ENCODE measurements around the gene CROCC.

CROCC gene

DNA sequence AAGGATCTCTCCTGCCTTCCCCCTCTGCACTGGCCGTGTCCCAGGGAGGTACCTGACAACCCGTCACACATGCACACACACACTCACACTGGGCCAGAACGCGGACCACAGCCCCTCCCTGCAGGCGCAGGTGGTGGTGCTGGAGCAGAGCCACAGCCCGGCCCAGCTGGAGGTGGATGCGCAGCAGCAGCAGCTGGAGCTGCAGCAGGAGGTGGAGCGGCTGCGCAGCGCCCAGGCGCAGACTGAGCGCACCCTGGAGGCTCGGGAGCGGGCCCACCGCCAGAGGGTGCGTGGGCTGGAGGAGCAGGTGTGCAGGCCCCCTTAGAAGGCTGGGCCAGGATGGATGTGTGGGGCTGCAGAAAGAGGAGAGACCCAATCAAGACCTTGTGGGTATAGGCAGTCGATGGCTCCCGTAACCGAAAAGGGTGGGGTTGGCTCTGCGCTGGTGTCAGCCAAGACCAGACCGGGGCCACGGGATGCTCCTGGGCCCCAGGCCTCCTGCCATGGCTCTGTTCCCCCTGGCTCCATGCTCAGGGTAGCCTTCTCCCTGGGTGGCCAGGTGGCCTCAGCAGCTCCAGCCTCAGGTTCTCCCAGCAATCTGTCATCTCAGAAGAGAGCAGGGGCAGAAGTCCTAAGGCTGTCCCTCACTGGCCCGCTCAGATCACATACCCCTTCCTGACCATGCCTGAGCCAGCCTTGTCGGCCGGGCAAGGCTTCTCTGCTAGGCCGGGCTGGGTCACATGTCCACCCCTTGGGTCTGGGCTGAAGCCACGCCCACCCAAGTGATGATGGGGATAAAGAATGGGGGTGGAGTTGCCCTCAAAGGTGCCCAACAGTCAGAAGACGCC lies 49.8 kb downstream of the CROCC start:
- no peak for DNase-seq

DNA sequence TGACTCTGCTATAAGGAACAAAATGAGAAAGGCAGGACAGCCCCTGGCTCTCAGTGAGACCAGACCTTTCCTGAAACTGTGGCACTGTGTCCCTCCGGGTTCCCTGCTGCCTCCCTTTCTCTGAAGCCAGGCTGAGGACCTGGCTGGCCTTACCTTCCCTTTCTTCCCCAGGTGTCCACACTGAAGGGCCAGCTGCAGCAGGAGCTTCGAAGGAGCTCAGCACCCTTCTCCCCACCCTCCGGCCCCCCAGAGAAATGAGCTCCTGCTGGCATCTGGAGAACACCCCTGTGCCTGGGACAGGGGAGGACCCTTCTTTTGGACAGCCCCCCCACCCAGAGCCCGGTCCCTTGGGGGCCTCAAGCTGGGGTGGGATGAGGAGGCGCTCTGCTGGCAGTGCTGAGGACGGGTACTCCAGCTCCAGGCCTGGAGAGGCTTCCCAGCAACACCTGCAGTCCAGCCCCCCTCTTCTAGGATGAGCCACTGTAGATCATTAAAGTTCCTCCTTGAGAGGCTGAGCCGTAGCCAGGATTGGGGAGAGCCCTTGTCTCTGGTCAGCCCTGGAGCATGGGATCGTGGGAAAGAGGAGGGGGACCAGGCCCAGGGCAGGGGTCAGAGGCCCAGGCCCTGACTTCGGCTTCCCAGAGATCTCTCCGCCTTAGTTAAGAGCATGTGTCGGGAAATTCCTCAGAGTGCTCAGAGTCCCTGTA lies 50.6 kb downstream of the CROCC start:
- DNase-seq, result no peak

DNA sequence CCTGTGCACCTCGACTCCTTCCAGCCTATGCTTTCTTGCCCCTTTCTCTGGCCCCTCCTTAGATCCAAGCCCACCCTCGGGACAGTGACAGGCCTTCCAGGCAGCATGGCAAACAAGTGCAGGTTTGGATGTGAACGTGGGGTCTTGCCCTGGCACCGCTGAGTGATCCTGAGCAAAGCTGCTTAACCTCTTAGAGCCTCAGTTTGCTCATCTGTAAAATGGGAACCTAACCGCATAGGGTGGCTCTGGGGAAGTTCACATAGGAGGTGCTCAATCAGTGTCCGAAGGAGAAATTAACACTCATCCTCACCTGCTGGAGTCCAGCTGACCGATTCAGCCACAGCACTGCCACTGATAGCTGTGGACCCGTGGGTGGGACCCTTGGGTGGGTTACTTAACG lies 51.5 kb downstream of the CROCC start:
- no peak for DNase-seq

DNA sequence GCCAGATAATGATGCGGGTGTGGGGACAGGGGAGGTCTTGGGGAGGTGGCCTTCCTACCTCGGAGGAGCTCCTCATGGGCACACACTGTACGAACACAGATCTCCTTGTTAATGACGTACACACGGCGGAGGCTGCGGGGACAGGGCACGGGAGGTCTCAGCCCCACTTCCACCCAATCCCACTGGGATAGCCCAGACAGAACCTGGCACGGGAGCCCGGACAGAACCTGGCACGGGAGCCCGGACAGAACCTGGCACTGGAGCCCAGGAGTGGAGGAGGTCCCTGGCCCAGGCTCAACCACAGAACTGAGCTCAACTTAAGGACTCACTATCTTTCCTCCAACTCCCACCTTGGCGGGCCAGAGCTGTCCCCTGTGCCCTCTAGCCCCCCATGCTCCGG lies 53.5 kb downstream of the CROCC start:
- no peak for DNase-seq

DNA sequence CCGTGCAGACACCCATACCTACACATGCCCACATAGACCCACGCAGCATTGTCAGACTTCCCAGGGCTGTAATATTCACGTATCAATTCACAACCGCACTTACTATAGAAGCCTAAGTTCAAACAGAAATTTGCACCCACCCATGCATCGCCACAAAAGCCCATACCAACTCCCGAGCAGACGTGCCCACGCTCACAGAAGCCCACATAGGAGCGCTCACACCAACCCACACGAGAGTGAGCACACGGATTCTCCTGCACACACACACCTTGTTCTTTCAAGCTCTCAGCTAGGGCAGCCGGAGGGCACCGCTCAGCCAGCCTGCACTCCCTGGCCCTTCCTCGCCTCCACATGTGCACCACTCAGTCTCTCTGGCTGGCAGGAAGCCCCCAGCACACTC lies 54.1 kb downstream of the CROCC start:
- no peak for DNase-seq

DNA sequence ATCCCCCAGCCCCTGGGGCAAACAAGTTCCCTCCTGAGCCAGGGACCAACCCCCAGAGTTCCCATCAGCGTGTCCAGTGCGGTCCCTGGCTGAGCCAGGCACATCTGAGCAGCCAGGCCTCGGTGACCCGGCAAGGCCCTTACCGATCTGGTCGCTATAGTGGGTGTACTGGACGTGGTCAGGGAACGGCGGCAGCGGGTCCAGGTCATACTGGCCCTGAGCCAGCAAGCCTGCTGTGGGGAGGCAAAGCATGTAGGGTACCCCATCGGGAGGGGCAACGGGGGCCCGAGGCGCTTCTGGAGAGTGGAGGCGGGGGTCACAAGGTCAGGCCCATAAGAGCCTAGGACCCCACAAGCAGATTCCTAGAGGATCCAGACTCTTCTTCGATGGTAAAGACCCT lies 55.2 kb downstream of the CROCC start:
- DNase-seq, result no peak

DNA sequence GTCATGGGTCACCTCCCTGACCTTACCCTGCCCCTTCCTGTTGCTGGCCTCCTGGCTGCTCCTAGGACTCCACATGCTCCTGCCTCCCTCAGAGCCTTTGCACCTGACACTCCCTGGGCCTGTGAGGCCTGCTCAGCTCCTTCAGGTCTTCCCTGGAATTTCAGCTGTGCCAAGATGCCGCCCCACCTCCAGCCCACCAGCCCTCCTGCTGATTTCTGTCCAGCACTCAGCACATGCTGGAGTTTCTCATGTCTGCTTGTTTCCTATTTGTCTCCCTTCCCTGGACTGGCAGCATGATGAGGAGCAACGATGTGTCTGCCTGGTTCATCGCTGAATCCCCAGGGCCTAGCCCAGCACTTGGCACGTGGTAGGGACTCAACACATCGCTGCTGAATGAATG lies 55.6 kb downstream of the CROCC start:
- DNase-seq, result no peak

DNA sequence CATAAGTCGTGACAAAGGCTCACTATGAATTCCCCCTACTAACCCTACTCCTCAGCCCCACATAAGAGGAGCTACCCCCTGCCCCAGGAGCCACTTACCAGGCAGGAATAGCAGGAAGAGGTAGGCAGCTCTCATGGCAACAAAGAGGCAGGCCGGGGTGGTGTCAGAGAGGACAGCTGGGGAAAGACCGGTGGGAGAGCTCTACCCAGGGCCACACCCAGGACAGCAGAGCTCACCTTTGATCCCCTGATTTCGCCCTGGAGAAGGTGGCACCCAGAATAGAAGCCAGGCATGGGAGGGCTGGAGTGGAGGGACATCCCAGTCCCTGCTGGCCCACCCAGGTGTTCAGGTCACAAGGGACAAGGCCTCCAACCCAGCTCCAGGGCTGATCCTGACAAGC lies 56.4 kb downstream of the CROCC start:
- no peak for DNase-seq

DNA sequence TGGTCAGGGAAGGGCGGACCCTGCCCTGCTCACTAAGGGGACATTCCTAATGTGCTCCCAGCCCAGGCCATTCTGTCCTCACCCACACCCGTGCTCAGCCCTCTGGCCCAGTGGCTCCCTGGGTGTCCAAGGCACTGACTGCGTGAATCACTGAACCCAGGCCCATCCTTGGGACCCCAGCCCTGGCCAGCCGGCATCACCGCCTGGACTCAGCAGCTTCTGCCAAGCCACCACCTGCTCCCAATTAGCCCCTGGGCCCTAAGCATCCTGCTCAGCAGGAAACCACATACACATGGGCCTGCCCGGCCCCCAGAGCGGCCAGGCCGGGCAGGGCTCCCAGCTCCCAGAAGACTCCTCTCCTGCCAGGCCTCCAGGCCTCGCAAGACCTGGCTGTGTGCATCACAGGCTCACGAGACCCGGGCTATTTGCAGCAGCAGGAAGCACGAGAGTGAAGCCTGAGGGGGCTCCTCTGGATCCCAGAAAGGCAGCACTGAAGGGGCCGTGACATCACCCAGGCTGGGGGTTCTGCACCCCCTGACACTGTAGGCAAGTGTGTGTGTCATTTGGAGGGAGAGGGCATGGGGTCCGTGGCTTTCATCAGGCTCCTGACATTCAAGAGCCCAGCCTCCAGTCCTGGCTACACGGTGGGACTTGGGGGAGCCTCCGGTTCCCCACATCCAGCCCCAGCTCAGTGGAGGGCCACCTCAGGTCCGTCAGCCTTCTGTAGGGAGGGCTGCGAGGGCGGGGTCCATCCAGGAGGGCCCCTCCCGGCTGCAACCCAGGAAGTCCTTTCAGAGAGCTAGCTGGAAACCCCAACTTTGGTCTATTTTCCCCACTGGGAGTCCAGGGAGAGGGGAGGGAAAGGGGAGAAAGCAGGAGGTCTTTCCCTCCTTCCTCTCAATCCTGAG lies 57.1 kb downstream of the CROCC start:
- no peak for DNase-seq

DNA sequence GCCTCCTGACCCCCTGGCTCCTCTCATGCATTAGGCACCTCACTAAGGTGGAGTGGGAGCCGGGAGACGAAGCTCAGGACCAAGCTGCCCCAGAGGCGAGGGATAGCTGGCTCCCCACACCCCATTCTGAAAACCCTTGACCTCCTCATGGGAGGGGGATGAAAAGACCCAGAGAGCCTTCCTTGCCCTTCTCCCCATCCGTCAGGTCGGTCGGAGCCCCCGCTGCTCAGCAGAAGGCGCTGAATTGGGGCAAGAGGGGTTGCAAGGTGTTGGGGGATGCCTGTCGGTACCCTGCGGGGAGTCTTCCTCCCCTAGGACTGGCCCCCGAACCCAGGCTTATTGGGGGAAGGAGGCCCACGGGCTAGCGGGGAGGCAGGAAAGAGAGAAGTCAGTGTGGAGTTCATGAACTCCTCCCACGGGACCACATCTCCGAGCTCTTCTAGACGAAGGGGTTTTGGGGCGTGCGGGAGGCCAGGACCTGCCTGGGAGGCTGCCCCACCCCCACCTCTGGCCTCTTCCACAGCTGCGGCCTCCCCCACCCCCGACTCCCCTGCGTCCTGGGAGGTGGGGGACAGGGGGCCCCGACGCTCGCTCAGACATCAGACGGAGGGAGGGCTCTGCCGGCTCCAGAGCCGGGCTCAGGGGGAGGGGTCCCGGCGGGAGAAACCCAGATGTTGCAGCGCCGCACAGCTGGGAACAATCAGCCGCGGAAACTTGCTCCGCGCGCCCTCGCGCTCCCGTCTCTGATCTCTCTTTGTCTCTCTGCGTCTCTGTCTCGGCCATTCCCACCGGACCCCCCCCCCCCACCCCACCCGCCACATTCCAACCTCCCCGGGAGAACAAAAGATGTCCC lies 58.0 kb downstream of the CROCC start:
- DNase-seq, result no peak

DNA sequence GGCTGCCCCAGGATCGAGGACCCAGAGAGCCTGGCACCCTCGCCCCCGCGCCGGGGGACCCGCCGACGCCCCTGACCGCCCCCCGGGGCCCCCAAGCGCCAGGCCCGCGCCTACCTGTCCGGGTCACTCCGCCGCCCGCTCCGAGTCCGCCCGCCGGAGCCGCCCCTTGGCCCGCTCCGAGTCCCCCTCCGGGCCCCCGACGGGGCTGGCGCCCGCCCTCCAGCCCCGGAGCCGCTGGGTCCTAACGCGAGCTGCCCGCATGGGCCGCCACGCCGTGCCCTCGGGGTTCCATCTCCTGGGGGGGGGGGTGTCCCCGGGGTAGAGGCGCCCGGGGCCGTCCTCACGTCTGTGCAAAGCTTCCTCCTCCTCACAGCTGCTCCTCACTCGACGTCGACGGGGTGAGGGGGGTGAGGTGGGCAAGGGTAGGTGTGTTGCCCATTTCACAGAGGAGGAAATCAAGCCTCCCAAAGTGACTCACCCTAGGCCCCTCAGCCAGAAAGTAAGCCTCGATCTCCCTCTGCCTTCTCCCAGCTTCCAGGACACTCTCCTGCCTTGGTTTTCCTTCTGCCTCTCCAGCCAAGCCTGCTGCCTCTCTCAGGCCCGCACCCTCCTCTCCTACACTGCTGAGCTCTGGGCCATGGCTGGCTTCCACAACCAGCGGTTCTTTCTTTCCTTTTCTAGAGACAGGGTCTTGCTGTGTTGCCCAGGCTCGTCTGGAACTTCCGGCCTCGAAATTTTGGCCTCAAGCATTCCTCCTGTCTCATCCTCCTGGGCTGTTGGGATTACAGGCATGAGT lies 58.9 kb downstream of the CROCC start, which contains the start of gene MFAP2:
MFAP2 (minus strand) TSS at position 148 of the 796 bp plus-strand sequence. CDS start 2,347 bp downstream, outside the sequence.
- no peak for DNase-seq

DNA sequence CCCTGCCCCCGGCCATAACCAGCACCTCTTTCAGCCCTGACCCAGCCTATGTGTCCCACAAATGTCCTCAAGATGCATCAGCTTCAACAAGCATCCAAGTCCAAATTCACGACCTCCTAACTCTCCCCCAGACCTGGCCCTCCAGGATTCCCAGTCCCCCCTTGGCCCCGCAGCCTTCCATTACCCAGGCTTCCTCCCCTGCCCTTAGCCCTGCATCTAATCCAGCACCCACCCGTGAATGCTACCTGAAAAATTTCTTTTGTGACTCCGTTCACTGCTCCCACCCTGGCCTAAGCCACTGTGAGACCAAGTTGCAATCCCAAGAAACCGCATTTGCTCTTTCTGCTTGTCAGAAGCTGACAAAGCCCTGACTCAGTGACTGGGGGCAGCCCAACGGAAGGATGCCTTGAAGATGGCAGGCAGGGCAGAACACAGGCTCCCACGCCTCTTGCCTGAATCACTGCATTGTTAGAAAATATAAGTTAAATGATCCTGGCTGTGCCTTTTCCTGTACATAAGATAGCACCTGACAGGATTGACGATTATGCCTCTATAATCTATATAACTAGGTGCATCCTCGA lies 59.6 kb downstream of the CROCC start:
- no peak for DNase-seq

DNA sequence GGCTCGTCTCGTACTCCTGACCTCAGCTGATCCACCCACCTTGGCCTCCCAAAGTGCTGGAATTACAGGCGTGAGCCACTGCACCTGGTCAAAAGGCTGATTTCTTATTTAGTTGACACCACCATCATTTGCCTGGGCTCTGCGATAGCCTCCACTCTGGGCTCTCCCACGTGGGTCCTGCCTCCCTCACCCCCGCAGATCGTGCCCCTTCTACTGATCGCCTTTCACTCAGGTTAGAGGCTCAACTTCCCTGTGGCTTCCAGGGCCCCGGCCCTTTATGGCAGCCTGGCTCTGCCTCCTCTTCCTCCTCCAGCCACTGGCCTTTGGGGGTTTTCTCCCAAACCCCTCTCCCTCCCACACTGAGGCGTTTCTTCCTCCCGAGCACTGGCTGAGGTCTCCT lies 61.2 kb downstream of the CROCC start:
- no peak for DNase-seq

DNA sequence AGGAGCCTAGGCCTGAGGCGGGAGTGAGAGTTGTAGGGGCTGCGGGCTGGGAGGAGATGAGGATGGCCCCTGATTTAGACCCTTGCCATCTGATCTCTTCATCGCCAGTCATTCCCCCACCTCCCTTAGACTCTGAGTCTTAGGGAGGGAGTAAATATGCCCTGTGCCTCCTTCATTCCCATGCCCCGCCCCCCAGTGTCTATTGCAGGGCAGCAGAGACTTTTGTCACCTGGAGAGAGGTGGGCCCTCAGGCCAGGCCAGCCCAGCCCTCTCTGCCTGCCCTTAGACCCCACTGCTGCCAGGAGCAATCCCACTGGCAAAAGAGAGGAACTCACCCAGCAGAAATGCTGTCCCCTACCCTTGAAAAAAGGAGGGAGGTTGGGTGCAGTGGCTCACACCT lies 61.9 kb downstream of the CROCC start:
- no peak for DNase-seq

DNA sequence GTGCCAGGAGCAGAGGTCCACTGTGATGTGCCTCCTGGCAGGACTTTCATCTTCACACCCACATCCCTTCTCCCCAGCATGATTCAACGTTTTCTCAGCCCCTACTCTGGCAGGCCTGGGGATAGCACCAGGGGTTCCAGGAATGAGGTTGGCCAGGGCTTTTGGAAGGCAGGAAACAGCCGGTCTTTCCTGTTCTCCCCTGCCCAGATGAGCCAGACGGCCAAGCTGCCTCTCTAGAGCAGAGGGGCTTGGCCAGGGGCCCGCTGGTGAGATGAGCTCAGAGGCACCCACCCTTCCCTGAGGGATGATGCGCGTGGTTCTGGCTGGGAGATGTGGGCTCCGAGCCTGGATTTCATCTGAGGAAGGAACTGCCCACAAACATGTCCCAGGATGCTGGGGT lies 63.0 kb downstream of the CROCC start:
- DNase-seq, result no peak

DNA sequence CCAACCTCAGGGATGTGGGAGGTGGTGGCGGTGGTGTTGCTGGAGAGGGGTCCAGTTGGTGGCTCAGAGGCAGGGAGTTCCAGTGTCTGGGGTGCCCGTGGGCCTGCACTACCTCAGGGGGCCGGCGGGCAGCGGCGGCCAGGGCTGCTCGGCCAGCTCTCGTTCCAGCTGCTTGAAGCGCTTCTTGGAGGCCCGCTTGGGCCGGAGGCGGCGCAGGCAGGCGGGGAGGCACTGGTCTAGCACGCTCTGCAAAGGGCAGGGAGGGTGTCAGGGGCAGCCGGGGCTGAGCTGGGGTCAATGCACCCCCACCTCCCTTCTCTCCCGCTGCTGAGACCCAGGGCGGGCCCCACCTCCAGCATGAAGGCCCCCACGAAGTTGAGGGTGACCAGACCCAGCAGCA lies 64.4 kb downstream of the CROCC start:
- DNase-seq, result no peak

DNA sequence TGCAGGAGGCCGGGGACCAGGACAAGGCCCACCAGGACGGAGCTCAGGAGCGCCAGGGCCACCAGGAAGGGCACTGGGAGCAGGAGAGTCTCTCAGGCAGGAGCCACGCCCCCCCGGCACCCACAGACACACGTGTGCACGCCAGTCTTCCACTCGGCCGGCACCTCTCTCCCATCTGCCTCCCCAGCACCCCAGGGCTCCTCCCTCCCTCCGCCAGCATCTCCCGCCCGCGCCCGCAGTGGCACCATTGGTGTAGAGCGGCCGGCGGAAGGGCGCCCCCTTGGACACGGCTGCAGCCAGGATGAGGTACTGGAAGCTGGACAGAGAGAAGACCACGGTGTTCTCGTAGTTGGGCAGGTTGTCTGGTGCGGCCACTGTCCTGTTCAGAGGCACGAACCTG lies 64.8 kb downstream of the CROCC start:
- no peak for DNase-seq

DNA sequence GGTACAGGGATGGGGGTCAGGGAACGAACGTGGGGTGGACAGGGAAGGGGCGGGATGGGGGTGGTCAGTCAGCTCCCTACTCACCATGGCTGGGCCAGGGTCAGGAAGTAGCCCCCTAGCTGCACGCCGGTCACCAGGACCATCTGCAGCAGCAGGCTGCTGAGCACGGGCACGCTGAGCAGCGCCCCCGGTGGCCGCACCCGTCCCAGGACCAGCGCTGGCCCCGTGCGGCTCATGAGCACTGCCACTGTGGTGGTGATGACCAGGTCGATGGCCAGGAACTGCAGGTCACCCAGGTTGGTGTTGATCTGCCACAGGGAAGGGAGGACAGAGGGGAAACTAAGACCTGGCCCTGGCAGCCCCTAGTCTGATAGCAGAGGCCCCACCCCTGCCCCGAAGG lies 65.2 kb downstream of the CROCC start:
- no peak for DNase-seq

DNA sequence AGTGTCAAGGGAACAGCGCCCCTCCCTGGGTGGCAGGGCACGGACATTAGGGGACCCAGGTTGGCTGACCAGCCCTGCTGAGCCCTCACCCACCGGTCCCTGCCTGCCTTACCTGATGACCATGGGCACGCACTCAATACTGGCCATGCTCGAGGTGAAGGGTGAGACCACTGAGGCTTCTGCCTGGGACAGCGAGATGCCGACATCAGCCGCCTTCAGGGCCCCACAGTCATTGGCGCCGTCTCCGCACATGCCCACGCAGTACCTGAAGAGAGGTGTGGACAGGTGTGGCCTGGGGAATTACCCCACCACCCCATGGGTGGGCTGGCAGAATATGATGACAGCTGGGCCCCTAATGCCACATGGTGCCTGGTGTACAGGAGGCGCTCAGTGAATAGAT lies 66.5 kb downstream of the CROCC start:
- DNase-seq, result no peak

DNA sequence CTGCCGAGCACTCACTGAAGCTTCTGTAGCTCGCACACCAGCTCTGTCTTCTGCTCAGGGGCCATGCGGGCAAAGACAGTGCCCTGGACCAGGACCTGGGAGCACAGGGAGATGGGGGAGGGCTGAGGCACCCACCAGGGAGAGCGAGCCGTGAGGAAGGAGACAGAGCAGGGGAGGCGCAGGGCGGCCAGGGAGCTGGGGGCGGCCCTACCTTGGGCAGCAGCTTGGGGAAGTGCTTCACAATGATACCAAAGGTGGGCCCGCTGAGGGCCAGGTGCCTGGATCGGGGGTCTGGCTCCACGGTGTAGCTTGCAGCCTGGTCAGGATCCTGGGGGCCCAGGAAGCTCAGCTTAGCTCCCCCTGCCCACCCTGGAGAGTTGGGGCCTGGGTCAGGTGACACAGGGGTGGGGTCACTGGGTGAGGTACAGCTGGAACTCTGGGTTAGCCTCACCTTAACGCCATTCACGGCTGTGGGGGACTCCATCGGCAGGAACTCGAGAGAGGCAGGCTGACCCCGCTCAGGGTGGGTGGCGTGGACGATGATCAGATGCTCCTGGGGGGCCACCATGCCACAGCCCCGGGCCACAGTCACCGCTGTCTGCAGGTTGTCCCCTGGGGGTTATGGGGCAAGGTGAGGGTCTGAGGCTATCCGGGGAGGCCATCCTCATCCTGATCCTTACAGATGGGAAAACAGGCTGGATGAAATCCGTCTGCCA lies 68.1 kb downstream of the CROCC start:
- DNase-seq, result no peak

Data from MV-4-11 (cell line).